NCI-H1436 treated with DMSO at 0.1 percent for 48 hours (cell line): ENCODE measurements around the gene TBCD.
"Not testable (repeated sequence)": the region's sequence is repeated elsewhere in the genome, so short reads cannot be mapped to it uniquely, and the experiment has no call there.

ENCODE experiments used
- DNase-seq: peaks from one replicate; lab custom pipeline; 2025; lab: John Stamatoyannopoulos, UW

Gene TBCD

GRCh38 chr17:82938873-82939620 lies 187.2 kb downstream of the TBCD start:
- DNase-seq = no peak

GRCh38 chr17:82939621-82940135 lies 187.8 kb downstream of the TBCD start:
- DNase-seq = no peak

GRCh38 chr17:82940226-82941020 lies 188.6 kb downstream of the TBCD start:
- DNase-seq = no peak

GRCh38 chr17:82941021-82942001 lies 189.4 kb downstream of the TBCD start:
- no peak for DNase-seq

GRCh38 chr17:82942166-82943130 lies 190.6 kb downstream of the TBCD start:
- DNase-seq = no peak

- no peak for DNase-seq
Measured at GRCh38 chr17:82943339-82943738, 191.5 kb downstream of the TBCD start.

- DNase-seq = no peak
Measured at GRCh38 chr17:82943751-82944150, 191.9 kb downstream of the TBCD start.

GRCh38 chr17:82944990-82945389 lies 193.1 kb downstream of the TBCD start:
- DNase-seq = no peak

- no peak for DNase-seq
Measured at GRCh38 chr17:82946081-82946480, 194.2 kb downstream of the TBCD start.

- no peak for DNase-seq
Measured at GRCh38 chr17:82947051-82947991, 195.5 kb downstream of the TBCD start.

- DNase-seq = no peak
Measured at GRCh38 chr17:82948081-82948511, 196.2 kb downstream of the TBCD start.

- no peak for DNase-seq
Measured at GRCh38 chr17:82948957-82949356, 197.1 kb downstream of the TBCD start.

GRCh38 chr17:82949361-82949760 lies 197.5 kb downstream of the TBCD start:
- DNase-seq = no peak

- DNase-seq = no peak
Measured at GRCh38 chr17:82949984-82950383, 198.1 kb downstream of the TBCD start.

- no peak for DNase-seq
Measured at GRCh38 chr17:82950525-82951102, 198.7 kb downstream of the TBCD start.

- no peak for DNase-seq
Measured at GRCh38 chr17:82952019-82952418, 200.2 kb downstream of the TBCD start.

GRCh38 chr17:82955106-82955505 lies 203.2 kb downstream of the TBCD start:
- DNase-seq = not testable (repeated sequence)

GRCh38 chr17:82955627-82956026 lies 203.8 kb downstream of the TBCD start:
- DNase-seq = not testable (repeated sequence)

- no peak for DNase-seq
Measured at GRCh38 chr17:82956146-82956725, 204.4 kb downstream of the TBCD start.
